Activated naive CD4-positive, alpha-beta T cell treated with anti-CD3 and anti-CD28 coated beads, Interleukin-2, amount 10 ng/mL, durations not matched to agents 7 days and 5 days (primary cell): ENCODE data around the gene HECW1.
"Not testable (repeated sequence)": the region's sequence is repeated elsewhere in the genome, so short reads cannot be mapped to it uniquely, and the experiment has no call there.

Experiments used
- CTCF ChIA-PET: fragments of 350-600 bp; sonication (Branson Sonifier 250); formaldehyde crosslinking; loops from one replicate; lab custom pipeline; 2021; ENCODE audit warnings: antibody characterized with exemption; lab: Charles Lee
- DNase-seq: peaks from one replicate; pipeline ENCODE4 v3.0.0-alpha.2; 2020
- H3K27ac Mint-ChIP-seq: one replicate; pipeline ENCODE4 v1.8.0; 2021; ENCODE audit warnings: mild to moderate bottlenecking, moderate library complexity, mixed read lengths
- H3K27me3 Mint-ChIP-seq: one replicate; pipeline ENCODE4 v1.8.0; 2021; ENCODE audit warnings: mild to moderate bottlenecking, mixed read lengths
- H3K36me3 Mint-ChIP-seq: one replicate; pipeline ENCODE4 v1.8.0; 2021; ENCODE audit warnings: mixed read lengths
- H3K4me1 Mint-ChIP-seq: one replicate; pipeline ENCODE4 v1.8.0; 2021; ENCODE audit warnings: mixed read lengths
- H3K4me3 Mint-ChIP-seq: one replicate; pipeline ENCODE4 v1.8.0; 2021; ENCODE audit warnings: mild to moderate bottlenecking, moderate library complexity, mixed read lengths
- H3K9me3 Mint-ChIP-seq: one replicate; pipeline ENCODE4 v1.8.0; 2021; ENCODE audit warnings: mixed read lengths

The HECW1 gene

DNA sequence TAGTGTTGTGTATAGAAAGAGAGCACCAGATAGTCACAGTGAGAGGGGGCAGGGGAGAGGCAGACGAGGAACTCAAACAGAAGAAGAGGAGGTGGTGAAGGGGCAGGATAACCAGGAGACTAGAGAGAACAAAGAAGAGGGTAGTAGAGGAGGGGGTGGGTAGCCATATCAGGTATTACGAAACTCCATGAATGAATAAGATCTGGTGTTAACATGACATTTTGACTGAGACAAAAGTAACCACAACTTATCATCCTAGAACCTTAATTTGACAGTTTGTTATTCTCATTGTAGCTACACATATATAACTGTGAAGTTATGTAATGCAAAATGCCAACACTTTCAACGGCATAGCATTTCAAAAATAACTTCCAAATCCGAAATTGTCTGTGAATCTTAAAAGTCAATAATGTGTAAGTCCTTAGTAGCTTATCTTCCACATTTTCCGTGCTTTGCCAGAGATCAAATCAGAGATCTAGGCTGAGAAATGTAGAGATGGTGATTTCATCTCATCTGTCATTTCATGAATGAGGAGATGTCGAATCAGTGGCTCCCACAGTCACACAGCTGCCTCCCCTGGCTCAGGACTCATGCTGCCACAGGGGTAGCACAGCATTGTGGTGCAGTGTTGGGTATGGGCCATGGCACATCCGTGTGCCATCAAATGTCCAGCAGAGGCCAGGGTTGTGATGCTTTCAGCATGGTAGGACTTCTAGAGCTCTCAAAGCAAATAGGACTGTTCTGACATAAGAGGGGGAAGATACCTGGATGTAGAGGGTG, 202.1 kb downstream of the HECW1 start:
- CTCF ChIA-PET = interaction anchor here (0.8 to 0.9 kb wide), 2 partner anchors 19 to 125 kb away, joined by 3 read pairs; no protein-coding TSS in a partner anchor
- no peaks in the 10 kb centered on the region for H3K27me3 Mint-ChIP-seq
- H3K4me3 Mint-ChIP-seq = no peak overlapping the region
- peaks cover 6% of the 10 kb centered on the region for H3K4me1 Mint-ChIP-seq
- DNase-seq = no peak
- H3K9me3 Mint-ChIP-seq = no peaks in the 10 kb centered on the region
- H3K27ac Mint-ChIP-seq = no peak overlapping the region
- H3K36me3 Mint-ChIP-seq = no peaks in the 10 kb centered on the region

DNA sequence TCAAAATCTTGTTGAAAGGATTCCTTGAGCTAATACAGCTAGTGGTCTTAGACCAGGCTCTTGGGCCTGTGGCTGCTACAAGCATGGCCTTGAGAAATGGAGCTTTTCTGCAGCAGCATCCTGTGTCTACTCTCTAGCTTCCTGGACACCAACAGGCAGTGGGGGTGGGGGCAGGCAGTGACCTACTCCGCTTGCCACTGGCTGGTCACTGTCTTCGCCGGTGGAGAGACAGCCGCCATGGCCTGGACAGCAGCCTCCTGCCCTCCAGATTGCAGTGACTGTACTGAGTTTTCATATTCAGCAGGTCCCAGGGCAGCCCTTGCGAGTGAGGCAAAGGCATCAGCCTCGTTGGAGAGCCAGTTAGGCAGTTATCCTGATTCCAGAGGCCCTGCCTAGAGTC, 204.6 kb downstream of the HECW1 start:
- H3K27me3 Mint-ChIP-seq = no peaks in the 10 kb centered on the region
- DNase-seq = no peak
- H3K4me3 Mint-ChIP-seq = no peak overlapping the region
- H3K9me3 Mint-ChIP-seq = no peaks in the 10 kb centered on the region
- CTCF ChIA-PET = no interaction called here
- no peaks in the 10 kb centered on the region for H3K36me3 Mint-ChIP-seq
- H3K27ac Mint-ChIP-seq = no peak overlapping the region
- H3K4me1 Mint-ChIP-seq = peaks cover 6% of the 10 kb centered on the region

DNA sequence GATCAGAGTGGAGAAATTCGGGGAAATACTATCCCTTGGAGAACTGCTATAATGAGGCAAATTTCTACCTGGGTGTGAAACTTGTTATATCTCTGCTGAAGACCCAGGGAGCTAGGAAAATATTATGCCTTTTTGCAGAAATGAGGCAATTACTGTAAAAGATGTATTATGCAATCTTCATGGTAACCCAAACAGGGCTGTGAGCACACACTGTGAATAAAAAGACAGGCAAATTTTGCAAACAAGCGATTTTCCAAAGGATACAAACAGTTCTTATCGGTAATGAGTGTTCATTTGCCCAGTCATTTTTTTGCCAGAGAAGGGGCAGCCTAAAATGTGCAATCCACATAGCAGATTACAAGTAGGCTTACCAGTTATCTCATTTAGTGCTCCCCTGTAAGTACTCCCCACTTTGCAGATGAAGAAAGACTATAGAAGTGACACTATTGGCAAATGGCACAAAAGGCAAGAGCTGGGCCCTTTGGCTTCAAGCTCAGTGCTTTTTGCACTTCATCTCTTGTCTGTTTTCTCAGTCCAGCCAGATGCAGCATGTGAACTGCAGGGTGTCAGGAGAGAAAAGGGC, 205.8 kb downstream of the HECW1 start:
- Mint-ChIP-seq H3K27me3 (no peaks in the 10 kb centered on the region), H3K4me1 (peaks cover 6% of the 10 kb centered on the region), H3K36me3 (no peaks in the 10 kb centered on the region), H3K4me3 (no peak overlapping the region), H3K9me3 (no peaks in the 10 kb centered on the region), H3K27ac (no peak overlapping the region)
- CTCF ChIA-PET = no interaction called here
- DNase-seq = no peak

DNA sequence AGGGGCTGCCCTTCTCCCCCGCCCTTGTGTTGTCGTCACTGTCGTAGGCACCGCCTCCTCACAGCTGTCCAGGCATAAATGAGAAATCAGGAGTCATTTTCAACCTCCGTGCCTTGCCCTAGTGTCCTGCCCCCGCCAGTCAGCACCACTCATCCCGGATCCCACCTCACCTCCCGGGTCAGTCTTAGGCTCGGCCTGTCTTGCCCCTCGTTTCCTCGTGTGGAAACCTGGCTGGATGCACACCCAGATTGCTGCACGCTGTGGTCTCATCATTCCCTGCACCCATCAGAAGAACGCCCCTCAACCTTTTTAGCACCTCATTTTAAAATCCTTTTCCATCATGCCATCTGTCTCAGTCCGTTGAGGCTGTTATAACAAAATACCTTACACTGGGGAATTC, 213.1 kb downstream of the HECW1 start:
- no peak for DNase-seq
- H3K4me3 Mint-ChIP-seq = no peak overlapping the region
- no peak overlapping the region for H3K27ac Mint-ChIP-seq
- H3K36me3 Mint-ChIP-seq = no peaks in the 10 kb centered on the region
- CTCF ChIA-PET = no interaction called here
- H3K27me3 Mint-ChIP-seq = peaks cover 8% of the 10 kb centered on the region
- no peaks in the 10 kb centered on the region for H3K9me3 Mint-ChIP-seq
- no peaks in the 10 kb centered on the region for H3K4me1 Mint-ChIP-seq

DNA sequence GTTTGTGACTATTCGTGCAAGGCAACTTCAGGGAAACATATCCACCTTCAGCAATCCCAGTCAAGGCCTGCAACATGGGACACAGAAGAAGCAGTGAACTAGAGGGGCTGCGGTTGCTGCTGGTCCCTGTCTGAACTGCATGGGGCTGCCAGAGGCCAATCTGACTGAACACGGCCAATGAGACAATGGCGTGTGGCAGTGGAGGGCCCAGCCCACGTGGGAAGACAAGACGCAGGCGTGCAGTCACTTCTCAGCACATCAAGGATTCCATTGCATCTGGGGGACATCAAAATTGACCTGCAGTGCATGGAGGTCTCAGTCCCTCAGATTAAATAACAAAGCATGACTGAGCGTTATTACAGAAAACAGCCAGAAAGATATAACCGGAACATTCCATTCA, 215.9 kb downstream of the HECW1 start:
- Mint-ChIP-seq H3K27me3 (peaks cover 8% of the 10 kb centered on the region), H3K27ac (no peak overlapping the region), H3K36me3 (no peaks in the 10 kb centered on the region), H3K4me1 (no peaks in the 10 kb centered on the region), H3K9me3 (no peaks in the 10 kb centered on the region), H3K4me3 (no peak overlapping the region)
- CTCF ChIA-PET = no interaction called here
- no peak for DNase-seq

DNA sequence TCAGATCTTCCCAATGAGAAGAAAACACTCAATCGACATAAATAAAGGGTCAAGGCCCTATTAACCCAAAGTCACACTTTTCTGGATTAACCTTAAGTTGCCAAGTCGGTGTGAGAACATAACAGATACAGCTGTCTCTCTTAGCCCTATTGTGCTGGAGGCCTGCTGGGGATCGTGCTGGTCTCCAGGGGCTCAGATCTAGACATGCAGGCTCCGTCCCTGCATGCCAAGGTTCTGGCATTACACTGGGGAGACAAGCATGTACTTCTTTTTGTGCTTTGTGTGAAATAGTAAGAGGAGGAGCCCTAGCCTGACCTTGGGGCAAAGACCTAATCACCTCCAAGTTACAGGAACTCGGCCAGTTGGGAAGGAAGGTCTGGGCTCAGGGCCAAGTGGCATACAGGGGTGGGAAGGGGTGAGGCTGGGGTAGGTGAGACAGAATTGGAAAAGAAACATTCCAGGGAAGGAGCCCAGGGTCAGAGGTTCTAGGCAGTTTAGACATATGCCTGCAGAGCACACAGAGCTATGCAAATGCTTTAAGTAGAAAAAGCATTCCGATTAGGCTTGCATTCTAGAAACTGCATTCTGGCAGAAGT, 216.4 kb downstream of the HECW1 start:
- no peak for DNase-seq
- Mint-ChIP-seq H3K36me3 (no peaks in the 10 kb centered on the region), H3K4me1 (no peaks in the 10 kb centered on the region), H3K27me3 (peaks cover 8% of the 10 kb centered on the region), H3K4me3 (no peak overlapping the region), H3K9me3 (no peaks in the 10 kb centered on the region), H3K27ac (no peak overlapping the region)
- CTCF ChIA-PET = no interaction called here

DNA sequence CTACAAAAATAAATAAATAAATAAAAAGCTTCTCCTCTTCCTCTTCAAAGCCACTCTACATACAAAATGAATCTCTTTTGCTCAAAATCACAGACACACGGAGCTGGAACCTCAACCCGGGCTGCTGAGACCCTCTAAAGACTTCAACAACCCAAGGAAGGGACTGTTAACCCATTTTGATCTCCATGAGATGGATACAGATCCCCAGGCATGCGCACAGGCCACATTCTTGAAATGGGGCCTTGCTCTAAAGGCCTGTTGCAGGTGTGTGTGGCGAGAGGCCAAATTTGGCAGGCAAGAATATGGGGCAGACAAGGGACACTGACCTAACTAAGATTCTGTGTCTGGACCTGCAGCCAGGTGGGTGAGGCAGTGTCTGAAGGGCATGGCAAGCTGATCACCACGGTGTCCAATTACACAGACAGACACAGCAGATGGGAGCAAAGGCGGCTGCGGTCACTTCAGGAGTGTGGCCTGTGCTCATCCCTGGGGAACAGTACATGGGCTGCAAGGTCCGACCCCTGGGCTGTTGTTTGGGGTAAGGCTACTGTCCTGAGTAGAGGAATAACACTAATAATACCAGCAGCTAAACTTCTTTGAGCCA, 219.8 kb downstream of the HECW1 start:
- peaks cover 10% of the 10 kb centered on the region for H3K27me3 Mint-ChIP-seq
- H3K36me3 Mint-ChIP-seq = no peaks in the 10 kb centered on the region
- CTCF ChIA-PET = no interaction called here
- no peak overlapping the region for H3K4me3 Mint-ChIP-seq
- DNase-seq = no peak
- H3K27ac Mint-ChIP-seq = no peak overlapping the region
- no peaks in the 10 kb centered on the region for H3K4me1 Mint-ChIP-seq
- no peaks in the 10 kb centered on the region for H3K9me3 Mint-ChIP-seq

DNA sequence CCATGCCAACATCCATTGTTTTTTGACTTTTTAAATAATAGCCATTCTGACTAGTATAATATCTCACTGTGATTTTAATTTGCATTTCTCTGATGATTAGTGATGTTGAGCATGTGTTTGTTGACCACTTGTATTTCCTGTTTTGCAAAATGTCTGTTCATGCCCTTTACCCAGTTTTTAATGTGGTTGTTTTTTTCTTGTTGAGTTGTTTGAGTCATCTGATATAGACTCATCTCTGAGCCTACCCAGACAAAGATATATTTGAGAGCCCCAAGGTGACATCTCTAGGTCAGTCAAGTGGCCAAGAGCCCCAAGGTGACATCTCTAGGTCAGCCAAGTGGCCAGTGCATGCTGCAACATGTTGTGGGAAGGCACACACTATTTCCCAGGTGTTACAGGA, 224.7 kb downstream of the HECW1 start:
- H3K27me3 Mint-ChIP-seq = peaks cover 10% of the 10 kb centered on the region
- no peak overlapping the region for H3K27ac Mint-ChIP-seq
- CTCF ChIA-PET = no interaction called here
- DNase-seq = no peak
- no peak overlapping the region for H3K4me3 Mint-ChIP-seq
- no peaks in the 10 kb centered on the region for H3K4me1 Mint-ChIP-seq
- no peaks in the 10 kb centered on the region for H3K36me3 Mint-ChIP-seq
- no peaks in the 10 kb centered on the region for H3K9me3 Mint-ChIP-seq

DNA sequence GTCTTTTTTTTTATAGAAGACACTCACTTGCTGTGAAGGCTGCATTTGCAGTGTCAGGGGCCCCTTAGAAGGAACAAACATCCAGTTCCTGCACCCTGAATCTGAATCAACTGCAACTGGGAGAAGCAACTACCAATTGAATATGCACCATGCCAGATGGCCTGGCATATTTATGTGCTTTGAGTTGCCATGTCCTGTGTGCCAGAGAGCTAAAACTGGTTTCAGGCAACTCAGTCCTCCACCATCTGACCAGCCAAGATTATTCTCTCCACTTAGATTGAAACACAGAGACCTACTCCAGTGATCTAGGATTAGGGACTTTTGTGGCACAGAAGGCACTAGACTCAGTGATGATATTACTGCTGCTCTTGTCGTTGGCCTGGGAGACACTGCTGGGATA, 225.4 kb downstream of the HECW1 start:
- no peaks in the 10 kb centered on the region for H3K36me3 Mint-ChIP-seq
- no peak overlapping the region for H3K27ac Mint-ChIP-seq
- no peak overlapping the region for H3K4me3 Mint-ChIP-seq
- H3K27me3 Mint-ChIP-seq = peaks cover 10% of the 10 kb centered on the region
- H3K4me1 Mint-ChIP-seq = no peaks in the 10 kb centered on the region
- no peak for DNase-seq
- no peaks in the 10 kb centered on the region for H3K9me3 Mint-ChIP-seq
- CTCF ChIA-PET = no interaction called here

DNA sequence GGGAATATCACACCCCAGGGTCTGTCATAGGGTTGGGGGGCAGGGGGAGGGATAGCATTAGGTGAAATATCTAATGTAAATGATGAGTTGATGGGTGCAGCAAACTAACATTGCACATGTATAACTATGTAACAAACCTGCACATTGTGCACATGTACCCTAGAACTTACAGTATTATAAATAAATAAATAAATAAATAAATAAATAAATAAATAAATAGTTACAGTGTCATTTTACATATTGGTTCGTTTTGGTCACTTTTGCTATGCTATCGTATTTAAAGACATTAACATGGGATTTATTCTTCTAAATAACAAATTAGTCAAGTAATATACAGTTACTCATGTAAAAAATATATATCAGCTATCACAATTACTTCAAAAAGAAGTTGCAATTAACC, 228.7 kb downstream of the HECW1 start:
- H3K9me3 Mint-ChIP-seq = no peaks in the 10 kb centered on the region
- no peaks in the 10 kb centered on the region for H3K36me3 Mint-ChIP-seq
- DNase-seq = no peak
- H3K27ac Mint-ChIP-seq = no peak overlapping the region
- peaks cover 1% of the 10 kb centered on the region for H3K27me3 Mint-ChIP-seq
- H3K4me3 Mint-ChIP-seq = no peak overlapping the region
- H3K4me1 Mint-ChIP-seq = no peaks in the 10 kb centered on the region
- CTCF ChIA-PET = no interaction called here

DNA sequence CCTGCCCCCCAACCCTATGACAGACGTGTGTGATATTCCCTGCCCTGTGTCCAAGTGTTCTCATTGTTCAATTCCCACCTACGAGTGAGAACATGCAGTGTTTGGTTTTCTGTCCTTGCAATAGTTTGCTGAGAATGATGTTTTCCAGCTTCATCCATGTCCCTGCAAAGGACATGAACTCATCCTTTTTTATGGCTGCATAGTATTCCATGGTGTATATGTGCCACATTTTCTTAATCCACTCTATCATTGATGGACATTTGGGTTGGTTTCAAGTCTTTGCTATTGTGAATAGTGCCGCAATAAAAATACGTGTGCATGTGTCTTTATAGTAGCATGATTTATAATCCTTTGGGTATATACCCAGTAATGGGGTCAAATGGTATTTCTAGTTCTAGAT, 231.0 kb downstream of the HECW1 start:
- H3K27me3 Mint-ChIP-seq, H3K4me1 Mint-ChIP-seq, CTCF ChIA-PET, H3K9me3 Mint-ChIP-seq, DNase-seq, H3K4me3 Mint-ChIP-seq, H3K36me3 Mint-ChIP-seq, H3K27ac Mint-ChIP-seq: not testable (repeated sequence)

DNA sequence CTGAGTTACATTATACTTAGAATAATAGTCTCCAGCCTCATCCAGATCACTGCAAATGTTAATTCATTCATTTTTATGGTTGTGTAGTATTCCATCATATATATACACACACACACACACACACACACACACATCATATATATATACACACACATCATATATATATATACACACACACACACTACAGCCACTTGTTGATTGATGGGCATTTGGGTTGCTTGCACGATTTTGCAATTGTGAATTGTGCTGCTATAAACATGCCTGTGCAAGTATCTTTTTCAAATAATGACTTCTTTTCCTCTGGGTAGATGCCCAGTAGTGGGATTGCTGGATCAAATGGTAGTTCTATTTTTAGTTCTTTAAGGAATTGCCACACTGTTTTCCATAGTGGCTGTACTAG, 233.2 kb downstream of the HECW1 start:
- CTCF ChIA-PET, H3K27me3 Mint-ChIP-seq, H3K36me3 Mint-ChIP-seq: not testable (repeated sequence)

DNA sequence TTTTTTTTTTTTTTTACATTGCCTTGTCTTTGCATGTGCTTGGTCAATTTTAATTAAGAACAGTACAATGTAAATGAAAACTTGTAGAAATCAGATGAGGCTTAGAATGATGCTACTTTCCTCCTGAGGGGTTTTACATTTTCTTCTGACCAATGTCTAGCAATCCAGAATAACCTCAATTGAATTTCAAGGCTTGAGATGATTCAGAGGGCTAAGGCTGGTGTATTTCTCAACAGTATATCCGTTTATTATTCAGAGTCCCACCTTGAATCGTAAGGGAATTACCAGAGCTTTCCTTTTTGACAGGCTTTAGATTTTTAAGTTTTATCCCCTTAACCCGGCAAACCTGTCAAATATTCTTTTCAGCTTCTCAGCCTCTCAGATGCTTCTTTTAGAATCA, 239.2 kb downstream of the HECW1 start:
- Mint-ChIP-seq H3K36me3 (no peaks in the 10 kb centered on the region), H3K27ac (no peak overlapping the region), H3K27me3 (peaks cover 10% of the 10 kb centered on the region), H3K4me3 (no peak overlapping the region), H3K9me3 (no peaks in the 10 kb centered on the region), H3K4me1 (no peaks in the 10 kb centered on the region)
- DNase-seq = no peak
- CTCF ChIA-PET = no interaction called here

More for the DNA sequence above, 233.2 kb downstream of the HECW1 start:
- not testable (repeated sequence) for H3K27ac Mint-ChIP-seq, H3K4me3 Mint-ChIP-seq, H3K9me3 Mint-ChIP-seq, H3K4me1 Mint-ChIP-seq, DNase-seq

DNA sequence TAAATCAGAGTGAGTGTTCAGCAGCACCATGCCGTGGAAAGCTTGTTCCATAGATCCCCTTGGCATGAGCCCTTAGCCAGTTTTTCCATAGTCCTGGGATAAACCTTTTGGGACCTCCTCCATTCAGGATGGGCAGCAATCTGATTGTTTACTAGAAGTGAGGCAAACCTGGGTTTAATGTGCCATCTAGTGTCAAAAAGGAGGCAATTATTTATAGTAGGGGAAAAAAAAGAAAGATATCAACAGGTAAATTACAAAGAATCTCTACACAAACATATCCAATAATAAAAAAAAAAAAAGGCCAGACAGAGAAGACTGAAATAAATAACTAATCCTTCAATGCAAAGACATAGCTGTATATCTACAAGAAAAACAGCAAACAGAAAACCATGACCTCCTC, 241.5 kb downstream of the HECW1 start:
- Mint-ChIP-seq H3K27me3 (peaks cover 7% of the 10 kb centered on the region), H3K4me1 (no peaks in the 10 kb centered on the region), H3K4me3 (no peak overlapping the region), H3K9me3 (no peaks in the 10 kb centered on the region), H3K36me3 (no peaks in the 10 kb centered on the region), H3K27ac (no peak overlapping the region)
- CTCF ChIA-PET = no interaction called here
- no peak for DNase-seq

DNA sequence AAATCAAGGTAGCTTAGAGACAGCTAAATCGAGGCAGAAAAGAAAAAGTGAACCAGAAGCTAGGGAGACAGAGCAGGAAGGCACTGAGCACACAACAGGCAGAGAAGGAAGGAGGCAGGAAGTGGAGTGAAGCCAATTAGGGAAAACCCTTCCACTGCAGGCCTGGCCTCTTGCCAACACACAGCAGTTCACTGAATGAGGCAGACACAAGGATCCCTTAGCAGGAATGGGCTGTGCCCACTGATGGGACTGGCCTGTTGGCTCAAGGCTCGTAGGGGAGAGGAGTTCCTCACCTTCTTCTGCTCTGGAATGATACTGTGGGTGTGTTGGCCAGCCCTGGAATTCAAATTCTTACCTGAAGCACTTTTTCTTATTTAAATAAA, 250.2 kb downstream of the HECW1 start:
- CTCF ChIA-PET = no interaction called here
- H3K27me3 Mint-ChIP-seq = peaks cover under 1% of the 10 kb centered on the region
- H3K4me1 Mint-ChIP-seq = no peaks in the 10 kb centered on the region
- no peaks in the 10 kb centered on the region for H3K9me3 Mint-ChIP-seq
- H3K27ac Mint-ChIP-seq = no peak overlapping the region
- no peak for DNase-seq
- H3K36me3 Mint-ChIP-seq = no peaks in the 10 kb centered on the region
- no peak overlapping the region for H3K4me3 Mint-ChIP-seq
